HepG2 (cell line): ENCODE data around the gene JAZF1. TPM values are rescaled to one million over a fixed set of nuclear protein-coding genes. Genes with fewer than 3 reads are reported as not detected.

Experiments used
- ATAC-seq: fragments of 200-7000 bp; cut with Tn5 transposase; 3 replicates; pipeline ENCODE4 v1.9.1; 2020; ENCODE audit warnings: mild to moderate bottlenecking, moderate library complexity
- BruUV-seq: library from RNA; stranded (reverse); fragments of 400-500 nt; replicated peaks from 2 replicates; lab custom pipeline; 2021; lab: Mats Ljungman, UMichigan
- CTCF ChIA-PET: fragments of 300-600 bp; formaldehyde crosslinking; extraction: SDS; loops from one replicate; lab custom pipeline; 2021; ENCODE audit warnings: low total read pairs, inconsistent platforms, low intra/inter-chr PET ratio; lab: Yijun Ruan, JAX
- POLR2A ChIA-PET: fragments of 350-600 bp; sonication (Branson Sonifier 250); formaldehyde crosslinking; loops from one replicate; lab custom pipeline; 2020; ENCODE audit warnings: antibody characterized with exemption, inconsistent platforms; lab: Yijun Ruan, JAX
- DNase-seq: peaks from one replicate; pipeline ENCODE4 v3.0.0-alpha.2; 2015; ENCODE audit warnings: low spot score
- FAIRE-seq: peaks from 3 replicates; lab custom pipeline; 2011; peaks lifted over from hg19 to GRCh38; lab: Jason Lieb, UNC
- H2AFZ ChIP-seq: one replicate; pipeline ENCODE4 v1.6.1; 2011; ENCODE audit warnings: low read length, inconsistent platforms
- H3K27ac ChIP-seq: fragments of 300-600 bp; 3 replicates; pipeline ENCODE4 v1.8.0; 2011; ENCODE audit warnings: mixed run types, mild to moderate bottlenecking, mixed read lengths, low read length, inconsistent platforms; ENCODE audit not compliant: insufficient read depth; ENCODE audit errors: extremely low read length
- H3K27me3 ChIP-seq, 2 experiments: fragments of 200-600 bp in 1 of 2; 2 replicates in 1 of 2; 3 replicates in 1 of 2; pipeline versions ENCODE4 v1.6.0 to v1.8.0; 2011; ENCODE audit warnings: low read length in 2 of 2, mild to moderate bottlenecking in 2 of 2, moderate library complexity in 2 of 2, inconsistent platforms in 1 of 2; ENCODE audit not compliant: insufficient read depth in 2 of 2, control insufficient read depth in 1 of 2
- H3K36me3 ChIP-seq, 2 experiments: fragments of 200-600 bp in 1 of 2; replicated peaks in 1 of 2; 2 replicates in 1 of 2; 3 replicates in 1 of 2; pipeline versions ENCODE4 v1.5.1 to v1.8.0; 2011; ENCODE audit warnings: low read length in 2 of 2, inconsistent platforms in 1 of 2; ENCODE audit not compliant: insufficient read depth in 2 of 2, control insufficient read depth in 1 of 2
- H3K4me1 ChIP-seq: 2 replicates; pipeline ENCODE4 v1.5.1; 2012; ENCODE audit warnings: low read length, inconsistent platforms; ENCODE audit not compliant: insufficient read depth
- H3K4me2 ChIP-seq: 2 replicates; pipeline ENCODE4 v1.6.0; 2011; ENCODE audit warnings: low read depth, low read length, inconsistent platforms
- H3K4me3 ChIP-seq, 3 experiments: fragments of 200-600 bp in 1 of 3; sonication (generic), shearing (Covaris generic) in 1 of 3; replicated peaks in 1 of 3; 2 replicates each; pipeline ENCODE4 v1.5.1; 2011 to 2016; ENCODE audit warnings: low read length in 3 of 3, inconsistent platforms in 2 of 3, low read depth in 2 of 3, mild to moderate bottlenecking in 2 of 3, control low read depth in 1 of 3, mixed read lengths in 1 of 3; ENCODE audit not compliant: insufficient read depth in 1 of 3
- H3K79me2 ChIP-seq: one replicate; pipeline ENCODE4 v1.6.1; 2011; ENCODE audit warnings: low read length, inconsistent platforms; ENCODE audit not compliant: insufficient read depth
- H3K9ac ChIP-seq: 2 replicates; pipeline ENCODE4 v1.6.0; 2011; ENCODE audit warnings: mild to moderate bottlenecking, low read depth, low read length, inconsistent platforms; ENCODE audit not compliant: insufficient read depth
- H3K9me3 ChIP-seq: 2 replicates; pipeline ENCODE4 v1.5.1; 2012; ENCODE audit warnings: mild to moderate bottlenecking, low read length
- H4K20me1 ChIP-seq: 2 replicates; pipeline ENCODE4 v1.6.0; 2011; ENCODE audit warnings: inconsistent platforms, mild to moderate bottlenecking, low read length, moderate library complexity; ENCODE audit not compliant: insufficient read depth
- CHCHD3 ChIP-seq: sonication (generic); formaldehyde crosslinking; IDR thresholded peaks from 2 replicates; pipeline ENCODE4 v1.8.0; 2022; ENCODE audit warnings: mild to moderate bottlenecking, missing genetic modification reagents, moderate library complexity
- RXRB ChIP-seq: IDR thresholded peaks from 2 replicates; pipeline ENCODE4 v1.6.1; 2016; ENCODE audit warnings: borderline replicate concordance, missing genetic modification reagents, missing compliant biosample characterization
- SMAD1 ChIP-seq: sonication (generic); formaldehyde crosslinking; IDR thresholded peaks from 2 replicates; pipeline ENCODE4 v1.4.0; 2020; ENCODE audit warnings: missing genetic modification reagents, low read depth, mild to moderate bottlenecking, borderline replicate concordance
- STAT5B ChIP-seq: sonication (generic); formaldehyde crosslinking; IDR thresholded peaks from 2 replicates; pipeline ENCODE4 v1.4.0; 2020; ENCODE audit warnings: missing genetic modification reagents
- TCF7 ChIP-seq: sonication (generic); IDR thresholded peaks from 2 replicates; pipeline ENCODE4 v1.6.1; 2016; ENCODE audit warnings: antibody characterized with exemption, low read depth
- ZNF891 ChIP-seq: sonication (generic); formaldehyde crosslinking; IDR thresholded peaks from 2 replicates; pipeline ENCODE4 v1.5.0; 2020; ENCODE audit warnings: mild to moderate bottlenecking, missing genetic modification reagents
- WGBS: methylation state at CpG from one replicate; pipeline ENCODE4 v1.1.6; 2017; ENCODE audit warnings: low lambda C conversion rate; 5-methylcytosine and 5-hydroxymethylcytosine counted together
- in situ Hi-C: cut with HindIII; loops from 2 replicates; pipeline ENCODE4 v1.10.0; 2017; ENCODE audit warnings: low pct_unique_long_range_greater_than_20kb; ENCODE audit not compliant: extremely low pct_ligation_motif_present
- intact Hi-C: fragments of 100-400 bp; cut with micrococcal nuclease; formaldehyde crosslinking; loops from one replicate; pipeline ENCODE4 v1.10.0; 2022; ENCODE audit not compliant: unreplicated experiment
- polyA plus RNA-seq, 8 experiments: library from polyadenylated mRNA; depleted of rRNA in 3 of 8; stranded (reverse) in 7 of 8; unstranded in 1 of 8; fragments of >200 nt; fragmentation: Illumina TruSeq in 4 of 8; extraction: Trizol in 4 of 8; gene quantifications; 2 replicates each; pipeline versions ENCODE4 v1.2.1 to v1.2.3, GENCODE V29; 2011 to 2016; ENCODE audit warnings: low read depth in 4 of 8, missing spikeins in 1 of 8, mixed read lengths in 1 of 8; ENCODE audit not compliant: insufficient read depth in 1 of 8
- total RNA-seq, 5 experiments: library from RNA; depleted of rRNA; stranded (reverse); fragments of >200 nt; fragmentation: Illumina TruSeq; extraction: Trizol; gene quantifications; 2 replicates each; pipeline ENCODE4 v1.2.3, GENCODE V29; 2016; ENCODE audit warnings: low read depth in 1 of 5
- TF ChIP-seq, protein P1 (sequence below): sonication (generic); formaldehyde crosslinking; IDR thresholded peaks from 2 replicates; pipeline ENCODE4 v1.4.0; 2020; ENCODE audit warnings: missing genetic modification reagents, borderline replicate concordance
- TF ChIP-seq, protein P2 (sequence below): sonication (generic); formaldehyde crosslinking; IDR thresholded peaks from 2 replicates; pipeline ENCODE4 v1.5.0; 2020; ENCODE audit warnings: mild to moderate bottlenecking, missing genetic modification reagents
- TF ChIP-seq, protein P3 (sequence below): sonication (generic); formaldehyde crosslinking; IDR thresholded peaks from 2 replicates; pipeline ENCODE4 v1.8.0; 2022; ENCODE audit warnings: mild to moderate bottlenecking, missing genetic modification reagents, moderate library complexity
- TF ChIP-seq, protein P4 (sequence below): IDR thresholded peaks from 2 replicates; pipeline ENCODE4 v1.6.1; 2016; ENCODE audit warnings: control low read depth
- TF ChIP-seq, protein P5 (sequence below): fragments of 450-650 bp; IDR thresholded peaks from 2 replicates; pipeline ENCODE4 v1.6.1; 2017; ENCODE audit warnings: mild to moderate bottlenecking

The JAZF1 gene
- total and polyA plus RNA-seq, 2 of the 13 experiments (the other 11 are each of a cell fraction or from before 2014, with no cell fraction given), result not detected

- TF ChIP-seq, protein P1, sequence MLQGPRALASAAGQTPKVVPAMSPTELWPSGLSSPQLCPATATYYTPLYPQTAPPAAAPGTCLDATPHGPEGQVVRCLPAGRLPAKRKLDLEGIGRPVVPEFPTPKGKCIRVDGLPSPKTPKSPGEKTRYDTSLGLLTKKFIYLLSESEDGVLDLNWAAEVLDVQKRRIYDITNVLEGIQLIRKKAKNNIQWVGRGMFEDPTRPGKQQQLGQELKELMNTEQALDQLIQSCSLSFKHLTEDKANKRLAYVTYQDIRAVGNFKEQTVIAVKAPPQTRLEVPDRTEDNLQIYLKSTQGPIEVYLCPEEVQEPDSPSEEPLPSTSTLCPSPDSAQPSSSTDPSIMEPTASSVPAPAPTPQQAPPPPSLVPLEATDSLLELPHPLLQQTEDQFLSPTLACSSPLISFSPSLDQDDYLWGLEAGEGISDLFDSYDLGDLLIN, result no peak
- TF ChIP-seq RXRB (CRISPR knock-in tag), result no peak
- TF ChIP-seq, all 625 proteins: peak for 0
Measured at GRCh38 chr7:28137463-28137862, 43.1 kb downstream of the JAZF1 start (continued).

GRCh38 chr7:28136885-28137284 is 43.7 kb downstream of the JAZF1 start:
- no peak for ATAC-seq

More at GRCh38 chr7:28136885-28137284, 43.7 kb downstream of the JAZF1 start:
- no peaks in the 10 kb centered on the region for H3K9me3 ChIP-seq
- no peak overlapping the region for H3K9ac ChIP-seq
- H3K27ac ChIP-seq, result no peak overlapping the region
- no peak for FAIRE-seq
- ChIA-PET CTCF (no interaction called here), POLR2A (no interaction called here)
- BruUV-seq, result no TSS peak
- H3K4me3 ChIP-seq, result no peak overlapping the region
- no peaks in the 10 kb centered on the region for H3K4me1 ChIP-seq
- no peaks in the 10 kb centered on the region for H3K79me2 ChIP-seq
- H4K20me1 ChIP-seq, result no peaks in the 10 kb centered on the region
- in situ Hi-C loops (no loop called here), intact Hi-C loops (no loop called here)
- no peaks in the 10 kb centered on the region for H3K36me3 ChIP-seq
- H3K4me2 ChIP-seq, result no peak overlapping the region
- no peak overlapping the region for H2AFZ ChIP-seq
- 0 out of 5 replicates have a peak, but pooled peaks cover 0 to 4% of the 10 kb centered on the region in 2 experiments for H3K27me3 ChIP-seq
- no peak for DNase-seq
- TF ChIP-seq TCF7 (no peak), CHCHD3 (CRISPR knock-in tag) (no peak), STAT5B (no peak), ZNF891 (CRISPR knock-in tag) (no peak), SMAD1 (no peak)
- TF ChIP-seq, protein P2, sequence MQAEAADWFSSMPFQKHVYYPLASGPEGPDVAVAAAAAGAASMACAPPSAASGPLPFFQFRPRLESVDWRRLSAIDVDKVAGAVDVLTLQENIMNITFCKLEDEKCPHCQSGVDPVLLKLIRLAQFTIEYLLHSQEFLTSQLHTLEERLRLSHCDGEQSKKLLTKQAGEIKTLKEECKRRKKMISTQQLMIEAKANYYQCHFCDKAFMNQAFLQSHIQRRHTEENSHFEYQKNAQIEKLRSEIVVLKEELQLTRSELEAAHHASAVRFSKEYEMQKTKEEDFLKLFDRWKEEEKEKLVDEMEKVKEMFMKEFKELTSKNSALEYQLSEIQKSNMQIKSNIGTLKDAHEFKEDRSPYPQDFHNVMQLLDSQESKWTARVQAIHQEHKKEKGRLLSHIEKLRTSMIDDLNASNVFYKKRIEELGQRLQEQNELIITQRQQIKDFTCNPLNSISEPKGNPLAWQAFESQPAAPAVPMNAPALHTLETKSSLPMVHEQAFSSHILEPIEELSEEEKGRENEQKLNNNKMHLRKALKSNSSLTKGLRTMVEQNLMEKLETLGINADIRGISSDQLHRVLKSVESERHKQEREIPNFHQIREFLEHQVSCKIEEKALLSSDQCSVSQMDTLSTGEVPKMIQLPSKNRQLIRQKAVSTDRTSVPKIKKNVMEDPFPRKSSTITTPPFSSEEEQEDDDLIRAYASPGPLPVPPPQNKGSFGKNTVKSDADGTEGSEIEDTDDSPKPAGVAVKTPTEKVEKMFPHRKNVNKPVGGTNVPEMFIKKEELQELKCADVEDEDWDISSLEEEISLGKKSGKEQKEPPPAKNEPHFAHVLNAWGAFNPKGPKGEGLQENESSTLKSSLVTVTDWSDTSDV (CRISPR knock-in tag), result no peak
- TF ChIP-seq, protein P3, sequence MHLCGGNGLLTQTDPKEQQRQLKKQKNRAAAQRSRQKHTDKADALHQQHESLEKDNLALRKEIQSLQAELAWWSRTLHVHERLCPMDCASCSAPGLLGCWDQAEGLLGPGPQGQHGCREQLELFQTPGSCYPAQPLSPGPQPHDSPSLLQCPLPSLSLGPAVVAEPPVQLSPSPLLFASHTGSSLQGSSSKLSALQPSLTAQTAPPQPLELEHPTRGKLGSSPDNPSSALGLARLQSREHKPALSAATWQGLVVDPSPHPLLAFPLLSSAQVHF (CRISPR knock-in tag), result no peak
- TF ChIP-seq, protein P4, sequence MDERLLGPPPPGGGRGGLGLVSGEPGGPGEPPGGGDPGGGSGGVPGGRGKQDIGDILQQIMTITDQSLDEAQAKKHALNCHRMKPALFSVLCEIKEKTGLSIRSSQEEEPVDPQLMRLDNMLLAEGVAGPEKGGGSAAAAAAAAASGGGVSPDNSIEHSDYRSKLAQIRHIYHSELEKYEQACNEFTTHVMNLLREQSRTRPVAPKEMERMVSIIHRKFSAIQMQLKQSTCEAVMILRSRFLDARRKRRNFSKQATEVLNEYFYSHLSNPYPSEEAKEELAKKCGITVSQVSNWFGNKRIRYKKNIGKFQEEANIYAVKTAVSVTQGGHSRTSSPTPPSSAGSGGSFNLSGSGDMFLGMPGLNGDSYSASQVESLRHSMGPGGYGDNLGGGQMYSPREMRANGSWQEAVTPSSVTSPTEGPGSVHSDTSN (CRISPR knock-in tag), result no peak
- TF ChIP-seq, protein P5, sequence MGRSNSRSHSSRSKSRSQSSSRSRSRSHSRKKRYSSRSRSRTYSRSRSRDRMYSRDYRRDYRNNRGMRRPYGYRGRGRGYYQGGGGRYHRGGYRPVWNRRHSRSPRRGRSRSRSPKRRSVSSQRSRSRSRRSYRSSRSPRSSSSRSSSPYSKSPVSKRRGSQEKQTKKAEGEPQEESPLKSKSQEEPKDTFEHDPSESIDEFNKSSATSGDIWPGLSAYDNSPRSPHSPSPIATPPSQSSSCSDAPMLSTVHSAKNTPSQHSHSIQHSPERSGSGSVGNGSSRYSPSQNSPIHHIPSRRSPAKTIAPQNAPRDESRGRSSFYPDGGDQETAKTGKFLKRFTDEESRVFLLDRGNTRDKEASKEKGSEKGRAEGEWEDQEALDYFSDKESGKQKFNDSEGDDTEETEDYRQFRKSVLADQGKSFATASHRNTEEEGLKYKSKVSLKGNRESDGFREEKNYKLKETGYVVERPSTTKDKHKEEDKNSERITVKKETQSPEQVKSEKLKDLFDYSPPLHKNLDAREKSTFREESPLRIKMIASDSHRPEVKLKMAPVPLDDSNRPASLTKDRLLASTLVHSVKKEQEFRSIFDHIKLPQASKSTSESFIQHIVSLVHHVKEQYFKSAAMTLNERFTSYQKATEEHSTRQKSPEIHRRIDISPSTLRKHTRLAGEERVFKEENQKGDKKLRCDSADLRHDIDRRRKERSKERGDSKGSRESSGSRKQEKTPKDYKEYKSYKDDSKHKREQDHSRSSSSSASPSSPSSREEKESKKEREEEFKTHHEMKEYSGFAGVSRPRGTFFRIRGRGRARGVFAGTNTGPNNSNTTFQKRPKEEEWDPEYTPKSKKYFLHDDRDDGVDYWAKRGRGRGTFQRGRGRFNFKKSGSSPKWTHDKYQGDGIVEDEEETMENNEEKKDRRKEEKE, result no peak
- 30% methylated on average over 8 of the region's 8 CpGs for WGBS
